Activated T-cell treated with anti-CD3 and anti-CD28 coated beads, Interleukin-2, amount 50 U/mL, for 72 hours (primary cell): ENCODE data around the gene SECISBP2. TPM values are rescaled to one million over a fixed set of nuclear protein-coding genes. Genes with fewer than 3 reads are reported as not detected.
A peak's percentile ranks its signal among the peaks of the same experiment; 100 is the strongest.

Source experiments
- ATAC-seq, 2 donors: fragments of 150-1000 bp; cut with Tn5 transposase; replicated peaks in 1 of 2; 2 replicates each; pipeline ENCODE4 v1.10.0; 2021; ENCODE audit warnings: moderate library complexity in 2 of 2, mild to moderate bottlenecking in 1 of 2
- DNase-seq, 2 donors: peaks; one replicate each; pipeline ENCODE4 v3.0.0; 2021 to 2022; ENCODE audit warnings: mixed read lengths in 1 of 2
- H3K27ac Mint-ChIP-seq: one replicate; pipeline ENCODE4 v1.8.0; 2022; ENCODE audit warnings: mild to moderate bottlenecking, moderate library complexity, mixed read lengths
- H3K27me3 Mint-ChIP-seq: one replicate; pipeline ENCODE4 v1.8.0; 2022; ENCODE audit warnings: low read depth, mixed read lengths
- H3K36me3 Mint-ChIP-seq, 2 donors: one replicate each; pipeline ENCODE4 v1.8.0; 2022; ENCODE audit warnings: mixed read lengths in 2 of 2, mild to moderate bottlenecking in 1 of 2; ENCODE audit not compliant: insufficient read depth in 2 of 2
- H3K4me1 Mint-ChIP-seq: one replicate; pipeline ENCODE4 v1.8.0; 2022; ENCODE audit warnings: low read depth, mixed read lengths
- H3K4me3 Mint-ChIP-seq, 2 donors: one replicate each; pipeline ENCODE4 v1.8.0; 2022; ENCODE audit warnings: mild to moderate bottlenecking in 2 of 2, mixed read lengths in 2 of 2, moderate library complexity in 2 of 2
- H3K9me3 Mint-ChIP-seq, 2 donors: one replicate each; pipeline ENCODE4 v1.8.0; 2022; ENCODE audit warnings: mixed read lengths in 2 of 2
- total RNA-seq, 2 donors: library from RNA; stranded (reverse); gene quantifications; one replicate each; pipeline ENCODE4 v1.2.3, GENCODE V29; 2022

Gene SECISBP2
- total RNA-seq, 2 donors from 2014 or later, result 41.6 to 47.0 TPM

- Mint-ChIP-seq H3K36me3 (peaks cover 6 to 41% of the 10 kb centered on the region in 2 donors), H3K4me1 (peaks cover 64% of the 10 kb centered on the region), H3K4me3 (peak overlapping the region; percentile 93 to 97), H3K27me3 (no peaks in the 10 kb centered on the region), H3K9me3 (no peaks in the 10 kb centered on the region), H3K27ac (peak overlapping the region; percentile 89)
- peak; percentile 12 to 29 for DNase-seq
- no peak for ATAC-seq
Measured at GRCh38 chr9:89313842-89314241, 4.5 kb upstream of the SECISBP2 start.

DNA sequence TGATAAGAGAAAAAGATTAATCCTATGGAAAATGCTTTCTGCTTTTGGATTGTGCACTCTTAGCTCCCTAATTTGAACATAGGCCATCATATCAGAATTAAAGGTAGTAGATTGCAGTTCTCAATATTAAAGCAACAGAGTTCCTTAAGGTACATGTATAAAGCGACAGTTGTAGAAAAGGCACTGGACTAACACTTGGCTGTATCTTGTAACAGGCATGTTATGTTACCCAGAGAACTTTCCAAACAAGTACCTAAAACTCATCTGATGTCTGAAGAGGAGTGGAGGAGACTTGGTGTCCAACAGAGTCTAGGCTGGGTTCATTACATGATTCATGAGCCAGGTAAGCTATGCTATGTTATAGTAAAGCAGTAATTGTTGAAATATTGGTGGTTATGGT is 3.3 kb upstream of the SECISBP2 start:
- ATAC-seq (no peak), DNase-seq (no peak)
- peaks cover 67% of the 10 kb centered on the region for H3K4me1 Mint-ChIP-seq
- H3K27me3 Mint-ChIP-seq, result no peaks in the 10 kb centered on the region
- H3K9me3 Mint-ChIP-seq, result no peaks in the 10 kb centered on the region
- H3K36me3 Mint-ChIP-seq, result peaks cover 6 to 42% of the 10 kb centered on the region in 2 donors
- peak overlapping the region; percentile 93 to 97 for H3K4me3 Mint-ChIP-seq
- peak overlapping the region; percentile 89 for H3K27ac Mint-ChIP-seq

GRCh38 chr9:89315482-89315881 is 2.8 kb upstream of the SECISBP2 start:
- Mint-ChIP-seq H3K27me3 (no peaks in the 10 kb centered on the region), H3K4me1 (peaks cover 71% of the 10 kb centered on the region), H3K9me3 (no peaks in the 10 kb centered on the region), H3K36me3 (peaks cover 6 to 42% of the 10 kb centered on the region in 2 donors), H3K4me3 (peak overlapping the region in 1 of 2 donors; percentile 93), H3K27ac (peak overlapping the region; percentile 89)
- no peak for ATAC-seq
- no peak for DNase-seq

DNA sequence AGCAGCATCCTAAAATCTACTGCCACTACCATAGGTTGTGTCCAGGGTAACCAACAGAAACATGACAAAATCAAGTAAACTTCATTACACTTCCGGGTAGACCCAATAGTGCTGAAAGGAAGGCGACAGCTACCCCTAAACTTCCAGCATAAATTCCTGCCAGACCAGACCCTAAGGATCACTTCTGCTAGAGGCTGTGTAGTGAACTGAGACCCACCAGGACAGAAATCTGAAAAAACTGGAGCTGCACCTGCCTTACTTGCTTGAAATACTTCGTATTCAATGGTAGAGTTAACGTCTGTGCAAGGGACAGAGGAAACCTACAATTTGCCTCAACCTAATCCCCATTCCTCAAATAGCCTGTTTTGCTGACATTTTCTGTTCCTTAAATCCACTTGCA is 1.0 kb upstream of the SECISBP2 start:
- Mint-ChIP-seq H3K4me1 (peaks cover 89% of the 10 kb centered on the region), H3K27ac (peak overlapping the region; percentile 99), H3K4me3 (peak overlapping the region; percentile 89 to 95), H3K27me3 (no peaks in the 10 kb centered on the region), H3K36me3 (peaks cover 5 to 42% of the 10 kb centered on the region in 2 donors), H3K9me3 (no peaks in the 10 kb centered on the region)
- ATAC-seq (no peak), DNase-seq (no peak)

DNA sequence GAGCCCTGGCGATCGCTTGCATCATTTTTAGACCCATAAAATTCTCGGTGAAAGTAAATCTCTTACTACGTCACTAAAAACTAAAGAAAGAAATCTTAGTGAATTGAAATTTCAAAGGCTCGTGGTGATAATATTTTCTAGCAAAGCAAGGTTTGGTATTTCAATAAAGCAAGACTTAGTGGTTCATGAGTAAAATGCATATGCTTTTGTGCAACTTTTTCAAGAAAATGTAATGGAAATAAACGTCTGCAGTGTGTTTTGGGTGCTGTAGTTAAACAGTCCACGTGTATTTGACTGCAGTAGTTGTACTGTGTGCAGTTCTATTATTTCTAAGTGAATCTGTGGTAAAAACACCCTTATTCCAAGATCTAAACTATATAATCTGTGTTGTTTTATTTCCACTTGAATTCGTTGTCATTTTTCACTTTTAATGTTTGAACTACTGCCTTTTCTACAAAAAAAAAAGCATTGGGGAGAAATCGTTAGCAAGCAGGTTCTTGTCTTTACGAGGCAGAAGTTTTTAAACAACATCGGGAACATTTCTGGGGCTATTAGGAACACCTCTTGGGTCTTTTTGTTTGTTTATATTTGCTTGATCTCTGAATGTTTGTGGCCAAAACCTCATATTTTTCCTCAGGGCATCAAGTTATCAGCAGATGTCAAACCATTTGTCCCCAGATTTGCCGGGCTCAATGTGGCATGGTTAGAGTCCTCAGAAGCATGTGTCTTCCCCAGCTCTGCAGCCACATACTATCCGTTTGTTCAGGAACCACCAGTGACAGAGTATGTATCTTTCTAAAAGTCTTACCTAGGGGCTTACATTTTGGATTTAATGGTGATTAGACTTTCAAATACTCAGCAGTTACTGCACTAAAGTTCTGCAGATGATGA is 960 bp downstream of the SECISBP2 start:
- H3K27ac Mint-ChIP-seq, result peak overlapping the region; percentile 99
- H3K36me3 Mint-ChIP-seq, result peaks cover 9 to 33% of the 10 kb centered on the region in 2 donors
- H3K4me3 Mint-ChIP-seq, result peak overlapping the region; percentile 89 to 95
- no peaks in the 10 kb centered on the region for H3K27me3 Mint-ChIP-seq
- H3K9me3 Mint-ChIP-seq, result no peaks in the 10 kb centered on the region
- peaks cover 89% of the 10 kb centered on the region for H3K4me1 Mint-ChIP-seq
- ATAC-seq, result no peak
- DNase-seq, result peak in 1 of 2 donors; percentile 15

GRCh38 chr9:89323390-89323789 is 5.1 kb downstream of the SECISBP2 start:
- Mint-ChIP-seq H3K4me3 (no peak overlapping the region), H3K9me3 (no peaks in the 10 kb centered on the region), H3K4me1 (peaks cover 58% of the 10 kb centered on the region), H3K27ac (peak overlapping the region; percentile 64), H3K27me3 (no peaks in the 10 kb centered on the region), H3K36me3 (peaks cover 4 to 5% of the 10 kb centered on the region in 2 donors)
- ATAC-seq (no peak), DNase-seq (no peak)

- Mint-ChIP-seq H3K27ac (peak overlapping the region; percentile 49), H3K27me3 (no peaks in the 10 kb centered on the region), H3K4me1 (peaks cover 39% of the 10 kb centered on the region), H3K36me3 (peaks cover 6 to 8% of the 10 kb centered on the region in 2 donors), H3K9me3 (no peaks in the 10 kb centered on the region), H3K4me3 (no peak overlapping the region)
- no peak for ATAC-seq
- DNase-seq, result no peak
Measured at GRCh38 chr9:89325733-89326132, 7.4 kb downstream of the SECISBP2 start.

DNA sequence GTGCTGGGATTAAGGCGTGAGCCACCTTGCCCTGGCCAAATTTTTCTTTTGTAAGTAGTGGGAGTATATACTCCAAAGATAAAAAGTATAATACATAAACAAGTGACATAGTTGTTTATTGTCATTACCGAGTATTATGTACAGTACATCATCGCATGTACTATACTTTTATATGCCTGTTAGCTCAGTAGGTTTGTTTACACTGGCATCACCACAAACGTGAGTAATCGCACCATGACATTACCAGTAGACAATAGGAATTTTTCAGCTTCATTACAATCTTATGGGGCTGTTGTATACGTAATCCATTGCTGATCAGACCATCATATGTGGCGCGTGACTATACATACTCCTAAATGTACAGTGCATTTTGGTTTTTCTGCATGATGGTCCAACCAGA is 9.8 kb downstream of the SECISBP2 start:
- Mint-ChIP-seq H3K4me1 (peaks cover 16% of the 10 kb centered on the region), H3K9me3 (no peaks in the 10 kb centered on the region), H3K4me3 (no peak overlapping the region), H3K27me3 (no peaks in the 10 kb centered on the region), H3K27ac (no peak overlapping the region), H3K36me3 (peaks cover 4 to 5% of the 10 kb centered on the region in 2 donors)
- DNase-seq (no peak), ATAC-seq (no peak)

GRCh38 chr9:89329917-89330316 is 11.6 kb downstream of the SECISBP2 start:
- no peak for DNase-seq
- H3K4me1 Mint-ChIP-seq, result peaks cover 10% of the 10 kb centered on the region
- peaks cover 7 to 16% of the 10 kb centered on the region in 2 donors for H3K36me3 Mint-ChIP-seq
- no peak for ATAC-seq
- no peak overlapping the region for H3K4me3 Mint-ChIP-seq
- no peaks in the 10 kb centered on the region for H3K27me3 Mint-ChIP-seq
- no peaks in the 10 kb centered on the region for H3K9me3 Mint-ChIP-seq
- H3K27ac Mint-ChIP-seq, result peak overlapping the region; percentile 5

GRCh38 chr9:89330513-89330912 is 12.2 kb downstream of the SECISBP2 start:
- peaks cover 10% of the 10 kb centered on the region for H3K4me1 Mint-ChIP-seq
- H3K27me3 Mint-ChIP-seq, result no peaks in the 10 kb centered on the region
- no peak for ATAC-seq
- no peak for DNase-seq
- H3K9me3 Mint-ChIP-seq, result no peaks in the 10 kb centered on the region
- no peak overlapping the region for H3K27ac Mint-ChIP-seq
- H3K4me3 Mint-ChIP-seq, result no peak overlapping the region
- peaks cover 7 to 17% of the 10 kb centered on the region in 2 donors for H3K36me3 Mint-ChIP-seq

GRCh38 chr9:89339807-89340206 is 21.5 kb downstream of the SECISBP2 start:
- H3K36me3 Mint-ChIP-seq, result peaks cover 8 to 55% of the 10 kb centered on the region in 2 donors

DNA sequence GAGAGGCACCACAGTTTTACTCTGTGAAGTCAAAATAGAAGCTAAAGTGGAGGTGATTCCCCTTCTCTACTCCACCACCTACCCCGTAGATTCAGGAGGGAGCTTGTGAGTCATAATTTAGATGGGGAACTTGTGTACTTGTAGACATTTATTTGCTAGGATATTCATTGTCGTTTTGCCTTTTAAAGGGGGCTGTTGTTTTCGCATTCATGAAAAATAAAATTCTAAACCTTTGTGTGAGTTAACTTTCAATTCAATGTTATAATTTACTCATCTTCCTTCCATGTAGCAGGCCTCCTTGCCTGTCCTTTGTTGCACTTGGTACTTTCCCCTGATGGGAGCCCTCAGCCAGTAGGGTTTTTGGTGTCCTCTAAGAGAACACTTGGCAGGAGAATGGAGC is 22.0 kb downstream of the SECISBP2 start:
- Mint-ChIP-seq H3K36me3 (peaks cover 9 to 59% of the 10 kb centered on the region in 2 donors), H3K27ac (peak overlapping the region; percentile 81), H3K4me3 (peak overlapping the region; percentile 66 to 73), H3K9me3 (peaks cover 0 to 3% of the 10 kb centered on the region in 2 donors), H3K4me1 (peaks cover 76% of the 10 kb centered on the region), H3K27me3 (no peaks in the 10 kb centered on the region)
- DNase-seq (no peak), ATAC-seq (peak; percentile 93 to 95)

More at GRCh38 chr9:89339807-89340206, 21.5 kb downstream of the SECISBP2 start:
- peak overlapping the region; percentile 66 to 73 for H3K4me3 Mint-ChIP-seq
- peaks cover 0 to 3% of the 10 kb centered on the region in 2 donors for H3K9me3 Mint-ChIP-seq
- peak overlapping the region; percentile 91 for H3K27ac Mint-ChIP-seq
- no peak for DNase-seq
- H3K27me3 Mint-ChIP-seq, result no peaks in the 10 kb centered on the region
- peaks cover 71% of the 10 kb centered on the region for H3K4me1 Mint-ChIP-seq
- ATAC-seq, result peak; percentile 51 to 53

DNA sequence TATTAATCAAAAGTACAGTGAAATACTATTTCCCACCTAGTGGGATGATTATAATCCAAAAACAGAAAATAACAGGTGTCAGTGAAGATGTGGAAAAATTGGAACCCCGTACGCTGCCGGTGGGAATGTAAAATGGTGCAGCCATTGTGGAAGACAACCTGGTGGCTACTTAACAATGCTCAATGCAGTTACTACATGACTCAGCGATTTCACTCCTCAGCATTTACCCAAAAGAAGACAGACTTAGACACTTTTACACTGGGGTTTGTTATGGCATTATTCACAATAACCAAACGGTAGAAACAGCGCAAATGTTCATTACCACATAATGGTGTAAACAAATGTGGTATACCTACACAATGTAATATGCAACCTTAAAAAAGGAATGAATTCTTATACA is 23.9 kb downstream of the SECISBP2 start:
- H3K4me1 Mint-ChIP-seq, result peaks cover 77% of the 10 kb centered on the region
- H3K27ac Mint-ChIP-seq, result peak overlapping the region; percentile 93

More for the DNA sequence above, 23.9 kb downstream of the SECISBP2 start:
- peaks cover 13 to 70% of the 10 kb centered on the region in 2 donors for H3K36me3 Mint-ChIP-seq
- no peaks in the 10 kb centered on the region for H3K27me3 Mint-ChIP-seq
- ATAC-seq, result no peak
- peaks cover 0 to 3% of the 10 kb centered on the region in 2 donors for H3K9me3 Mint-ChIP-seq
- no peak for DNase-seq
- H3K4me3 Mint-ChIP-seq, result peak overlapping the region in 1 of 2 donors; percentile 40
